Measurements from ENCODE around the gene HMG20A. TPM values are rescaled to one million over a fixed set of nuclear protein-coding genes. Genes with fewer than 3 reads are reported as not detected.

Gene HMG20A
- total and polyA plus RNA-seq, 10 of the 15 experiments (the other 5 are each of a cell fraction or from before 2014, with no cell fraction given): 30.0 to 98.7 (median 46.8) TPM

- TF ChIP-seq DPF2 (IDR thresholded peaks at IDR 0.05) (peak; percentile 84), ZBTB33 (IDR thresholded peaks at IDR 0.05) (no peak), IKZF1 (conservative IDR thresholded peaks at IDR 0.05) (peak; percentile 70), ATF2 (IDR thresholded peaks at IDR 0.05; ENCODE audit: low read length) (no peak), MAX (IDR thresholded peaks at IDR 0.05; ENCODE audit: low read depth, low read length) (no peak), MLLT1 (IDR thresholded peaks at IDR 0.05) (peak; percentile 67; the same call in 1 of the 2 replicates), CHD2 (IDR thresholded peaks at IDR 0.05; ENCODE audit: borderline replicate concordance, low read depth, low read length) (peak; percentile 50; the same call in 1 of the 2 replicates), RELB (IDR thresholded peaks at IDR 0.05; ENCODE audit: low read depth) (peak; percentile 77; the same call in 1 of the 2 replicates), SKIL (IDR thresholded peaks at IDR 0.05; ENCODE audit: low read depth, poor library complexity, severe bottlenecking) (peak; percentile 60), ZNF274 (IDR thresholded peaks at IDR 0.05; ENCODE audit: insufficient read depth, insufficient read length) (no peak), NR2F1 (conservative IDR thresholded peaks at IDR 0.05) (peak; percentile 52), PKNOX1 (IDR thresholded peaks at IDR 0.05) (peak; percentile 87), BACH1 (IDR thresholded peaks at IDR 0.05; ENCODE audit: borderline replicate concordance) (peak; percentile 76; the same call in 1 of the 2 replicates), POLR2AphosphoS2 (IDR thresholded peaks at IDR 0.05; ENCODE audit: low read depth, low read length) (no peak)
Measured at GRCh38 chr15:77410701-77411618, 9.7 kb upstream of the HMG20A start (continued).
